K562 (cell line): Measurements from ENCODE around the gene RNF31. TPM values are rescaled to one million over a fixed set of nuclear protein-coding genes. Genes with fewer than 3 reads are reported as not detected.

Experiments used
- ATAC-seq: fragments of 200-7000 bp; cut with Tn5 transposase; 3 replicates; pipeline ENCODE4 v1.9.1; 2020; ENCODE audit warnings: moderate library complexity
- BruUV-seq: library from RNA; stranded (reverse); fragments of 400-500 nt; replicated peaks from 2 replicates; lab custom pipeline; 2021; lab: Mats Ljungman, UMichigan
- CTCF ChIA-PET: fragments of 300-600 bp; formaldehyde crosslinking; extraction: SDS; loops from one replicate; lab custom pipeline; 2021; ENCODE audit warnings: low intra/inter-chr PET ratio; lab: Yijun Ruan, JAX
- POLR2A ChIA-PET: fragments of 300-600, 350-650 bp; sonication (Branson Sonifier 250); formaldehyde crosslinking; extraction: SDS; loops from one replicate; lab custom pipeline; 2021; ENCODE audit warnings: antibody characterized with exemption, inconsistent platforms; lab: Yijun Ruan, JAX
- DNase-seq, 4 experiments: peaks; one replicate each; pipeline versions ENCODE4 v3.0.0 to v3.0.0-alpha.2; 2011 to 2018; ENCODE audit warnings: low spot score in 3 of 4, mixed read lengths in 3 of 4; ENCODE audit errors: extremely low read depth in 1 of 4
- FAIRE-seq: peaks from 2 replicates; lab custom pipeline; 2011; peaks lifted over from hg19 to GRCh38; lab: Jason Lieb, UNC
- H2AFZ ChIP-seq: 2 replicates; pipeline ENCODE4 v1.6.0; 2011; ENCODE audit warnings: low read depth, low read length, control low read depth, inconsistent platforms
- H3K27ac ChIP-seq: fragments of 200-600 bp; 3 replicates; pipeline ENCODE4 v1.8.0; 2011; ENCODE audit warnings: low read depth, mild to moderate bottlenecking, control low read depth, inconsistent platforms, low read length, moderate library complexity, mixed read lengths; ENCODE audit errors: extremely low read depth
- H3K27me3 ChIP-seq, 2 experiments: fragments of 300-600 bp in 1 of 2; 2 replicates in 1 of 2; 3 replicates in 1 of 2; pipeline versions ENCODE4 v1.6.0 to v1.8.0; 2011; ENCODE audit warnings: inconsistent platforms in 2 of 2, low read length in 2 of 2, mild to moderate bottlenecking in 1 of 2, mixed read lengths in 1 of 2, moderate library complexity in 1 of 2; ENCODE audit not compliant: control insufficient read depth in 2 of 2, insufficient read depth in 2 of 2
- H3K36me3 ChIP-seq: fragments of 300-600 bp; 3 replicates; pipeline ENCODE4 v1.8.0; 2011; ENCODE audit warnings: mild to moderate bottlenecking, low read length, inconsistent platforms; ENCODE audit not compliant: control insufficient read depth, insufficient read depth
- H3K4me1 ChIP-seq, 2 experiments: fragments of 200-600 bp in 1 of 2; replicated peaks in 1 of 2; 2 replicates in 1 of 2; 3 replicates in 1 of 2; pipeline versions ENCODE4 v1.5.1 to v1.8.0; 2011; ENCODE audit warnings: inconsistent platforms in 2 of 2, low read length in 2 of 2, mild to moderate bottlenecking in 1 of 2, mixed read lengths in 1 of 2, moderate library complexity in 1 of 2; ENCODE audit not compliant: control insufficient read depth in 2 of 2, insufficient read depth in 2 of 2
- H3K4me2 ChIP-seq: 2 replicates; pipeline ENCODE4 v1.6.1; 2011; ENCODE audit warnings: low read length, control low read depth, inconsistent platforms, mixed read lengths; ENCODE audit not compliant: insufficient read depth
- H3K4me3 ChIP-seq: fragments of 200-600 bp; sonication (generic), shearing (Covaris generic); 2 replicates; pipeline ENCODE4 v1.5.1; 2016; ENCODE audit warnings: control low read depth, inconsistent platforms
- H3K79me2 ChIP-seq: fragments of 200-600 bp; 3 replicates; pipeline ENCODE4 v1.8.0; 2011; ENCODE audit warnings: low read length, inconsistent platforms; ENCODE audit not compliant: control insufficient read depth, insufficient read depth
- H3K9ac ChIP-seq, 2 experiments: 2 replicates each; pipeline versions ENCODE4 v1.6.0 to v1.6.1; 2011; ENCODE audit warnings: low read depth in 2 of 2, low read length in 2 of 2, control low read depth in 1 of 2, inconsistent platforms in 1 of 2, mild to moderate bottlenecking in 1 of 2, mixed read lengths in 1 of 2; ENCODE audit not compliant: insufficient read depth in 1 of 2
- H3K9me1 ChIP-seq: one replicate; pipeline ENCODE4 v1.6.0; 2011; ENCODE audit warnings: inconsistent platforms, mild to moderate bottlenecking, low read length, moderate library complexity; ENCODE audit not compliant: control insufficient read depth, insufficient read depth
- H3K9me3 ChIP-seq: replicated peaks from 2 replicates; pipeline ENCODE4 v1.5.1; 2011; ENCODE audit warnings: low read depth, low read length, inconsistent platforms; ENCODE audit not compliant: control insufficient read depth, insufficient read depth
- H4K20me1 ChIP-seq: replicated peaks from 2 replicates; pipeline ENCODE4 v1.6.1; 2011; ENCODE audit warnings: low read length, inconsistent platforms, mixed read lengths; ENCODE audit not compliant: control insufficient read depth, insufficient read depth
- ARID4B ChIP-seq: sonication (generic); formaldehyde crosslinking; IDR thresholded peaks from 2 replicates; pipeline ENCODE4 v1.8.0; 2022; ENCODE audit warnings: mild to moderate bottlenecking, missing genetic modification reagents
- LCOR ChIP-seq: sonication (generic); formaldehyde crosslinking; IDR thresholded peaks from 2 replicates; pipeline ENCODE4 v1.8.0; 2022; ENCODE audit warnings: mild to moderate bottlenecking, missing genetic modification reagents
- PRPF4 ChIP-seq: fragments of 200-400 bp; formaldehyde crosslinking; IDR thresholded peaks from one replicate; pipeline ENCODE4 v1.6.1; 2017; ENCODE audit warnings: low read length, low read depth, mild to moderate bottlenecking; ENCODE audit not compliant: insufficient read depth, poor library complexity, severe bottlenecking
- RB1 ChIP-seq: fragments of 450-650 bp; IDR thresholded peaks from 2 replicates; pipeline ENCODE4 v1.6.1; 2017; ENCODE audit warnings: low read depth, mild to moderate bottlenecking
- STAT5A ChIP-seq: IDR thresholded peaks from 2 replicates; pipeline ENCODE4 v1.6.1; 2012; ENCODE audit warnings: low read length, inconsistent platforms, borderline replicate concordance
- ZNF239 ChIP-seq: fragments of 250-450 bp; sonication (Bioruptor Pico); IDR thresholded peaks from 2 replicates; pipeline ENCODE4 v1.4.0; 2020; ENCODE audit warnings: mild to moderate bottlenecking
- ZNF668 ChIP-seq: fragments of 250-450 bp; sonication (Bioruptor Pico); IDR thresholded peaks from 2 replicates; pipeline ENCODE4 v1.8.0; 2022; ENCODE audit warnings: mild to moderate bottlenecking, inconsistent platforms
- WGBS: fragments of 100-300 bp; shearing (Covaris generic); methylation state at CpG from one replicate; pipeline ENCODE4 v1.1.6; 2016; ENCODE audit warnings: low coverage, mixed read lengths; ENCODE audit not compliant: insufficient coverage; ENCODE audit errors: missing lambda C conversion rate; 5-methylcytosine and 5-hydroxymethylcytosine counted together
- in situ Hi-C: fragments of 300-500 bp; cut with MboI; formaldehyde crosslinking; loops from 4 replicates; pipeline ENCODE4 v1.15.0; 2018; ENCODE audit warnings: inconsistent platforms, mixed read lengths
- intact Hi-C: fragments of 100-400 bp; cut with micrococcal nuclease; formaldehyde crosslinking; loops from 2 replicates; pipeline ENCODE4 v1.14.2; 2022
- polyA plus RNA-seq, 8 experiments: library from polyadenylated mRNA; depleted of rRNA in 4 of 8; stranded (reverse) in 5 of 8; unstranded in 3 of 8; fragments of >200 nt; fragmentation: Nextera tagmentation in 2 of 8; fragmentation: Illumina TruSeq in 1 of 8; extraction: Ambion mirVana in 2 of 8; extraction: Trizol in 1 of 8; gene quantifications; 2 replicates each; pipeline versions ENCODE4 v1.2.1 to v1.2.3, GENCODE V29; 2011 to 2014; ENCODE audit warnings: inconsistent platforms in 1 of 8, missing spikeins in 1 of 8
- total RNA-seq, 7 experiments: library from RNA; depleted of rRNA in 6 of 7; stranded (reverse); fragments of >200 nt in 6 of 7; fragmentation: Illumina TruSeq in 2 of 7; extraction: Trizol in 2 of 7; gene quantifications; 2 replicates each; pipeline versions ENCODE4 v1.2.1 to v1.2.3, GENCODE V29; 2011 to 2021; ENCODE audit warnings: low replicate concordance in 1 of 7

RNF31 gene
- total and polyA plus RNA-seq, 9 of the 15 experiments (the other 6 are each of a cell fraction or from before 2014, with no cell fraction given), result 3.1 to 47.6 (median 19.1) TPM

GRCh38 chr14:24102357-24103048, 44.8 kb upstream of the RNF31 start:
- Histone ChIP-seq H2AFZ (no peak overlapping the region), H3K4me3 (no peak overlapping the region), H3K79me2 (no peaks in the 10 kb centered on the region), H3K9me1 (no peaks in the 10 kb centered on the region)
- no TSS peak for BruUV-seq
- 90% methylated on average over 6 of the region's 7 CpGs for WGBS
- no peak for ATAC-seq
- TF ChIP-seq LCOR (CRISPR knock-in tag) (no peak), ARID4B (CRISPR knock-in tag) (no peak), RB1 (no peak), STAT5A (no peak), PRPF4 (no peak), ZNF239 (CRISPR knock-in tag) (no peak), ZNF668 (CRISPR knock-in tag) (no peak)
- TF ChIP-seq, all 486 proteins: peak for 0
- FAIRE-seq (no peak), DNase-seq (no peak)
- Histone ChIP-seq H3K9ac (no peak overlapping the region), H3K27ac (no peak overlapping the region), H3K4me2 (no peak overlapping the region), H3K27me3 (no peaks in the 10 kb centered on the region), H3K9me3 (no peaks in the 10 kb centered on the region; the same call in 1 of the 2 replicates), H3K36me3 (peaks cover 52% of the 10 kb centered on the region; the same call in 2 of the 3 replicates), H4K20me1 (no peaks in the 10 kb centered on the region), H3K4me1 (no peaks in the 10 kb centered on the region; a peak in 1 of 5 replicates)
- intact Hi-C loops (no loop called here), in situ Hi-C loops (no loop called here)
- CTCF ChIA-PET, result no interaction called here
- POLR2A ChIA-PET, result interaction anchor here (0.8 to 2.4 kb wide), 3 partner anchors 8 to 213 kb away, joined by 3 to 13 read pairs (median 13); partner anchors contain the start of genes DCAF11, NRL and PCK2
